A549 (cell line): ENCODE results near the gene TNP2. TPM values are rescaled to one million over a fixed set of nuclear protein-coding genes. Genes with fewer than 3 reads are reported as not detected.

ENCODE experiments used
- ATAC-seq, 2 experiments: fragments of 200-7000 bp in 1 of 2; fragments of >200 bp in 1 of 2; cut with Nextera tagmentation in 1 of 2; cut with Tn5 transposase in 1 of 2; 3 replicates each; pipeline versions ENCODE4 v1.8.0 to v1.9.1; 2018 to 2020; ENCODE audit warnings: mild to moderate bottlenecking in 1 of 2, moderate library complexity in 1 of 2
- CTCF ChIA-PET: fragments of 300-600 bp; sonication (Branson Sonifier 250); formaldehyde crosslinking; extraction: SDS; loops from one replicate; lab custom pipeline; 2021; ENCODE audit warnings: antibody characterized with exemption, inconsistent platforms; lab: Yijun Ruan, JAX
- POLR2A ChIA-PET: fragments of 350-600 bp; formaldehyde crosslinking; extraction: SDS; loops from one replicate; lab custom pipeline; 2021; ENCODE audit warnings: antibody characterized with exemption, inconsistent platforms; lab: Yijun Ruan, JAX
- DNase-seq, 2 experiments: peaks; one replicate each; pipeline versions ENCODE4 v3.0.0 to v3.0.0-alpha.2; 2011 to 2016; ENCODE audit warnings: low read depth in 1 of 2, low spot score in 1 of 2
- FAIRE-seq: peaks from 2 replicates; lab custom pipeline; 2011; peaks lifted over from hg19 to GRCh38; lab: Jason Lieb, UNC
- H3K27ac ChIP-seq, 2 experiments: fragments of >200 bp; sonication (Bioruptor Twin); formaldehyde crosslinking; 3 replicates each; pipeline ENCODE4 v1.5.1; 2016 to 2017
- H3K4me1 ChIP-seq: fragments of >200 bp; sonication (Bioruptor Twin); formaldehyde crosslinking; 3 replicates; pipeline ENCODE4 v1.6.1; 2016
- H3K4me2 ChIP-seq: fragments of >200 bp; sonication (Bioruptor Twin); formaldehyde crosslinking; 3 replicates; pipeline ENCODE4 v1.6.1; 2016
- H3K4me3 ChIP-seq: fragments of >200 bp; sonication (Bioruptor Twin); formaldehyde crosslinking; 3 replicates; pipeline ENCODE4 v1.5.1; 2016
- H3K9me3 ChIP-seq: fragments of >200 bp; sonication (Bioruptor Twin); formaldehyde crosslinking; 3 replicates; pipeline ENCODE4 v1.6.1; 2016
- BHLHE40 ChIP-seq: IDR thresholded peaks from 2 replicates; pipeline ENCODE4 v1.6.1; 2012; ENCODE audit warnings: low read depth, low read length, inconsistent platforms
- ESRRA ChIP-seq: fragments of 150-350 bp; IDR thresholded peaks from 2 replicates; pipeline ENCODE4 v1.6.1; 2014; ENCODE audit warnings: mild to moderate bottlenecking, low read length, borderline replicate concordance
- FOSB ChIP-seq: fragments of 250-450 bp; sonication (Bioruptor Pico); IDR thresholded peaks from 2 replicates; pipeline ENCODE4 v1.5.0; 2020; ENCODE audit warnings: mild to moderate bottlenecking, moderate library complexity
- FOSL2 ChIP-seq, 2 experiments: fragments of 450-650 bp in 1 of 2; fragments of >200 bp in 1 of 2; sonication (Bioruptor Twin) in 1 of 2; formaldehyde crosslinking; IDR thresholded peaks; 2 replicates each; pipeline versions ENCODE4 v1.5.0 to v1.6.1; 2016 to 2020; ENCODE audit warnings: mild to moderate bottlenecking in 1 of 2, moderate library complexity in 1 of 2
- HDAC2 ChIP-seq: fragments of 200-600 bp; sonication (generic); IDR thresholded peaks from 2 replicates; pipeline ENCODE4 v1.6.1; 2016
- HOXA7 ChIP-seq: fragments of 250-450 bp; sonication (Bioruptor Pico); IDR thresholded peaks from 2 replicates; pipeline ENCODE4 v1.5.0; 2020; ENCODE audit warnings: mild to moderate bottlenecking, moderate library complexity
- HOXB13 ChIP-seq: fragments of 250-450 bp; sonication (Bioruptor Pico); IDR thresholded peaks from 2 replicates; pipeline ENCODE4 v1.5.0; 2020; ENCODE audit warnings: low read depth, mild to moderate bottlenecking, moderate library complexity
- JUNB ChIP-seq: fragments of >200 bp; sonication (Bioruptor Twin); formaldehyde crosslinking; IDR thresholded peaks from 2 replicates; pipeline ENCODE4 v1.6.1; 2016
- KDM1A ChIP-seq: fragments of 200-600 bp; sonication (generic); IDR thresholded peaks from 2 replicates; pipeline ENCODE4 v1.6.1; 2016; ENCODE audit warnings: low read depth, mild to moderate bottlenecking
- NR3C1 ChIP-seq: fragments of >200 bp; sonication (Bioruptor Twin); formaldehyde crosslinking; IDR thresholded peaks from 3 replicates; pipeline ENCODE4 v1.6.1; 2017
- POLR2A ChIP-seq: IDR thresholded peaks from 2 replicates; pipeline ENCODE4 v1.6.1; 2012; ENCODE audit warnings: mild to moderate bottlenecking, low read length
- RAD21 ChIP-seq, 2 experiments: fragments of >200 bp in 1 of 2; sonication (Bioruptor Twin) in 1 of 2; formaldehyde crosslinking in 1 of 2; IDR thresholded peaks in 1 of 2; conservative IDR thresholded peaks in 1 of 2; 2 replicates in 1 of 2; 3 replicates in 1 of 2; pipeline ENCODE4 v1.6.1; 2012 to 2018; ENCODE audit warnings: inconsistent platforms in 1 of 2
- RNF2 ChIP-seq: fragments of 200-600 bp; sonication (generic); IDR thresholded peaks from 2 replicates; pipeline ENCODE4 v1.6.1; 2016; ENCODE audit warnings: low read depth, mild to moderate bottlenecking, antibody characterized with exemption, moderate library complexity, borderline replicate concordance
- ZFP36 ChIP-seq: fragments of 450-650 bp; IDR thresholded peaks from 2 replicates; pipeline ENCODE4 v1.6.1; 2014; ENCODE audit warnings: borderline replicate concordance; ENCODE audit not compliant: partially characterized antibody
- ZSCAN20 ChIP-seq: fragments of 250-450 bp; sonication (Bioruptor Pico); IDR thresholded peaks from 2 replicates; pipeline ENCODE4 v1.8.0; 2022; ENCODE audit warnings: mild to moderate bottlenecking, moderate library complexity
- WGBS: methylation state at CpG from one replicate; pipeline ENCODE4 v1.1.6; 2017; ENCODE audit errors: missing lambda C conversion rate; 5-methylcytosine and 5-hydroxymethylcytosine counted together
- polyA plus RNA-seq, 4 experiments: library from polyadenylated mRNA; depleted of rRNA in 3 of 4; stranded (reverse); fragments of >200 nt; fragmentation: RNase III in 1 of 4; extraction: RNeasy Plus Mini Kit Qiagen cat#74134 plus additional on column Dnase treatment in 1 of 4; gene quantifications; 2 replicates in 3 of 4; 3 replicates in 1 of 4; pipeline ENCODE4 v1.2.3, GENCODE V29; 2011 to 2017
- TF ChIP-seq, protein P1 (sequence below): fragments of 150-350 bp; IDR thresholded peaks from 2 replicates; pipeline ENCODE4 v1.6.1; 2014; ENCODE audit warnings: low read depth, mild to moderate bottlenecking, low read length
- TF ChIP-seq, protein P2 (sequence below): fragments of >200 bp; sonication (Bioruptor Twin); formaldehyde crosslinking; IDR thresholded peaks from 3 replicates; pipeline ENCODE4 v1.5.1; 2016
- TF ChIP-seq, protein P3 (sequence below): fragments of 250-450 bp; sonication (Bioruptor Pico); IDR thresholded peaks from 2 replicates; pipeline ENCODE4 v1.5.0; 2020; ENCODE audit warnings: low read depth, mild to moderate bottlenecking, moderate library complexity
- TF ChIP-seq, protein P4 (sequence below): IDR thresholded peaks from 2 replicates; pipeline ENCODE4 v1.6.1; 2012; ENCODE audit warnings: low read depth, borderline replicate concordance
- TF ChIP-seq, protein P5 (sequence below): IDR thresholded peaks from 2 replicates; pipeline ENCODE4 v1.6.1; 2012
- TF ChIP-seq, protein P6 (sequence below): fragments of 450-650 bp; IDR thresholded peaks from 2 replicates; pipeline ENCODE4 v1.6.1; 2014; ENCODE audit warnings: antibody characterized with exemption

The TNP2 gene
- polyA plus RNA-seq, 2 of the 4 experiments (the other 2 are of a cell fraction), result not detected

DNA sequence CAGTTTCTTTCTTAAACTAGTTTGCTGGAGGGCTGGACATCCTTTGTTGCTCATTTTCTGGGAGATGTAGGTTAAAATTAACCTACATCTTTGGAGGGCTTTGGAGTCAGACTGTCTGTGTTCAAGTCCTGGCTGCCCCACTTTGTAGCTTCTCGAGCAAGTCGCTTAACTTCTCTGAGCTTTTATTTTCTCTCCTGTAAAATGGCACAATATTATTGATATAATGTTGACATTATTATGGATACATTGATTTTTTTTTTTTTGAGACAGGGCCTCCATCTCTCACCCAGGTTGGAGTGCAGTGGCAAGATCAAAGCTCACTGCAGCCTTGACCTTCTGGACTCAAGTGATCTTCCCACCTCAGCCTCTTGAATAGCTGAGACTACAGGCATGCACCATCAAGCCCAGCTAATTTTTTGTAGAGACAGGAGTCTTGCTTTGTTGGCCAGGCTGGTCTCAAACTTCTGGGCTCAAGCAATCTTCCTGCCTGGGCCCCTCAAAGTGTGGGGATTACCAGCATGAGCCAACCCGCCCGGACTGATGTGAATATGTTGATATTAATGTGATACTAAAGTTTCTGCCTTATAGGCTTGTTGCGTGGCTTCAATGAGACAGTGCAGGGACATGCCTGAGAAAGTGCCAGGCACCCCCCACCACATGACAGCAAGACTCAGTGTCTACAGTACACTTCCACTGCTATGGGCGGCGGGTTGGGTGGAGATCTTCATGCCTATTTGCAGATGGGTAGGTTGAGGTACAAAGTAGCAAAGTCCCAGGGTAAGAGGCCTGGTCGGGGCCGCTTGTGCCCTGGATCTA is 44.6 kb upstream of the TNP2 start:
- Histone ChIP-seq H3K9me3 (no peaks in the 10 kb centered on the region), H3K4me1 (peaks cover 22% of the 10 kb centered on the region), H3K4me3 (no peak overlapping the region), H3K4me2 (no peak overlapping the region), H3K27ac (peak overlapping the region in 1 of 2 experiments; percentile 78; a peak in 1 of 6 replicates)
- DNase-seq (no peak), FAIRE-seq (no peak), ATAC-seq (no peak)
- TF ChIP-seq, protein P1, sequence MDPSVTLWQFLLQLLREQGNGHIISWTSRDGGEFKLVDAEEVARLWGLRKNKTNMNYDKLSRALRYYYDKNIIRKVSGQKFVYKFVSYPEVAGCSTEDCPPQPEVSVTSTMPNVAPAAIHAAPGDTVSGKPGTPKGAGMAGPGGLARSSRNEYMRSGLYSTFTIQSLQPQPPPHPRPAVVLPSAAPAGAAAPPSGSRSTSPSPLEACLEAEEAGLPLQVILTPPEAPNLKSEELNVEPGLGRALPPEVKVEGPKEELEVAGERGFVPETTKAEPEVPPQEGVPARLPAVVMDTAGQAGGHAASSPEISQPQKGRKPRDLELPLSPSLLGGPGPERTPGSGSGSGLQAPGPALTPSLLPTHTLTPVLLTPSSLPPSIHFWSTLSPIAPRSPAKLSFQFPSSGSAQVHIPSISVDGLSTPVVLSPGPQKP, result no peak
- TF ChIP-seq ESRRA (no peak), ZSCAN20 (no peak), BHLHE40 (no peak), POLR2A (no peak), HOXA7 (CRISPR knock-in tag) (no peak), HOXB13 (no peak), FOSL2 (IDR thresholded peaks at IDR 0.05) (no peak), FOSL2 (CRISPR knock-in tag; IDR thresholded peaks at IDR 0.05) (no peak), JUNB (no peak)
- TF ChIP-seq, protein P2, sequence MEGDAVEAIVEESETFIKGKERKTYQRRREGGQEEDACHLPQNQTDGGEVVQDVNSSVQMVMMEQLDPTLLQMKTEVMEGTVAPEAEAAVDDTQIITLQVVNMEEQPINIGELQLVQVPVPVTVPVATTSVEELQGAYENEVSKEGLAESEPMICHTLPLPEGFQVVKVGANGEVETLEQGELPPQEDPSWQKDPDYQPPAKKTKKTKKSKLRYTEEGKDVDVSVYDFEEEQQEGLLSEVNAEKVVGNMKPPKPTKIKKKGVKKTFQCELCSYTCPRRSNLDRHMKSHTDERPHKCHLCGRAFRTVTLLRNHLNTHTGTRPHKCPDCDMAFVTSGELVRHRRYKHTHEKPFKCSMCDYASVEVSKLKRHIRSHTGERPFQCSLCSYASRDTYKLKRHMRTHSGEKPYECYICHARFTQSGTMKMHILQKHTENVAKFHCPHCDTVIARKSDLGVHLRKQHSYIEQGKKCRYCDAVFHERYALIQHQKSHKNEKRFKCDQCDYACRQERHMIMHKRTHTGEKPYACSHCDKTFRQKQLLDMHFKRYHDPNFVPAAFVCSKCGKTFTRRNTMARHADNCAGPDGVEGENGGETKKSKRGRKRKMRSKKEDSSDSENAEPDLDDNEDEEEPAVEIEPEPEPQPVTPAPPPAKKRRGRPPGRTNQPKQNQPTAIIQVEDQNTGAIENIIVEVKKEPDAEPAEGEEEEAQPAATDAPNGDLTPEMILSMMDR, result no peak
- TF ChIP-seq, protein P3, sequence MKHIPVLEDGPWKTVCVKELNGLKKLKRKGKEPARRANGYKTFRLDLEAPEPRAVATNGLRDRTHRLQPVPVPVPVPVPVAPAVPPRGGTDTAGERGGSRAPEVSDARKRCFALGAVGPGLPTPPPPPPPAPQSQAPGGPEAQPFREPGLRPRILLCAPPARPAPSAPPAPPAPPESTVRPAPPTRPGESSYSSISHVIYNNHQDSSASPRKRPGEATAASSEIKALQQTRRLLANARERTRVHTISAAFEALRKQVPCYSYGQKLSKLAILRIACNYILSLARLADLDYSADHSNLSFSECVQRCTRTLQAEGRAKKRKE (CRISPR knock-in tag), result no peak
- ChIA-PET POLR2A (interaction anchor here (2.4 kb wide), 1 partner anchor 58 kb away, joined by 8 read pairs; the partner anchor contains the start of gene SOCS1), CTCF (interaction anchor here (0.6 kb wide), 1 partner anchor 21 kb away, joined by 3 read pairs; no protein-coding TSS in a partner anchor)
- WGBS, result 93% methylated on average over 8 of the region's 9 CpGs

DNA sequence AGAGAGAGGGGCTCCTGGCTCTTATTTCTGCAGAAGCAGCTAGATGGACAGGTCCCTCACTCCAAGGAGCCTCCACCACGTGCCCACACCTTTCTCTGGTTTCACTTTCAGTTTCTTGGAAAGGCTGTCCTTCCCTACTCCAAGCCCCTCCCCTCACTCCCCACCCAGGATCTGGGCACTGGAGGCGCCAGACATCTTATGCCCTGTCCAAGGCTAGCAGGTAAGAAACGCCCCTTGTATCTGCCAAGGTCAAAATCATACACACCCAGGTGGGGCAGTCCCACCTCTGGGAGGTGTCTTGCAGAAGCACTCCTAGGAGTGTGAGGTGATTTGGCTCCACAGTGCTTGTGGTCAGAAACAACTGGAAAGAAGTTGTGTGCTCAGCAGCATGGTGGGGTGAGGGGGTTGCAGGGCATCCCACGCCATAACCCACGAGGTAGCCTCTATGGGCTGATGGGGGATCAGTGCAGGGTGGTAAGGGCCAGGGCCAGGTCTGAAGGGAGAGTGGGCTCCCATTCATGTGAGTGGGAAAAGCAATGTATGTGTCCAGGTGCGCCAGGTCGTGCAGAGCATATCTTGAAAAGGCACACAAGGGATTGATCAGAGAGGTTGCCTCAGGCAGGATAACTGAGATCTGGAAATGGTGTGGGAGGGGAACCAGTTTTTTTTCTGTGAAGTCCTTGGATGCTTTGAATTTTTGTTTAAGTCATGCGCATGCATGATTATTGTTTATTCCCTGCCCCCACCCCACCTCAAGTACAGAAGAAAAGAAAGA is 43.8 kb upstream of the TNP2 start:
- Histone ChIP-seq H3K27ac (peak overlapping the region; percentile 52 to 78), H3K4me3 (no peak overlapping the region), H3K4me1 (peaks cover 22% of the 10 kb centered on the region), H3K4me2 (peak overlapping the region; percentile 69), H3K9me3 (no peaks in the 10 kb centered on the region)
- FAIRE-seq (no peak), DNase-seq (peak; percentile 31 to 45)
- CTCF ChIA-PET, result no interaction called here
- WGBS, result 67% methylated on average over 8 of the region's 8 CpGs
- TF ChIP-seq, protein P4, sequence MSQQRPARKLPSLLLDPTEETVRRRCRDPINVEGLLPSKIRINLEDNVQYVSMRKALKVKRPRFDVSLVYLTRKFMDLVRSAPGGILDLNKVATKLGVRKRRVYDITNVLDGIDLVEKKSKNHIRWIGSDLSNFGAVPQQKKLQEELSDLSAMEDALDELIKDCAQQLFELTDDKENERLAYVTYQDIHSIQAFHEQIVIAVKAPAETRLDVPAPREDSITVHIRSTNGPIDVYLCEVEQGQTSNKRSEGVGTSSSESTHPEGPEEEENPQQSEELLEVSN, result no peak
- TF ChIP-seq, protein P5, sequence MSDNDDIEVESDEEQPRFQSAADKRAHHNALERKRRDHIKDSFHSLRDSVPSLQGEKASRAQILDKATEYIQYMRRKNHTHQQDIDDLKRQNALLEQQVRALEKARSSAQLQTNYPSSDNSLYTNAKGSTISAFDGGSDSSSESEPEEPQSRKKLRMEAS, result peak; percentile 64
- TF ChIP-seq, all 56 proteins: peak for 1
- POLR2A ChIA-PET, result interaction anchor here (2.4 kb wide), 1 partner anchor 57 kb away, joined by 8 read pairs; the partner anchor contains the start of gene SOCS1
- peak in 1 of 2 experiments; percentile 67; a peak in 3 of 6 replicates for ATAC-seq

DNA sequence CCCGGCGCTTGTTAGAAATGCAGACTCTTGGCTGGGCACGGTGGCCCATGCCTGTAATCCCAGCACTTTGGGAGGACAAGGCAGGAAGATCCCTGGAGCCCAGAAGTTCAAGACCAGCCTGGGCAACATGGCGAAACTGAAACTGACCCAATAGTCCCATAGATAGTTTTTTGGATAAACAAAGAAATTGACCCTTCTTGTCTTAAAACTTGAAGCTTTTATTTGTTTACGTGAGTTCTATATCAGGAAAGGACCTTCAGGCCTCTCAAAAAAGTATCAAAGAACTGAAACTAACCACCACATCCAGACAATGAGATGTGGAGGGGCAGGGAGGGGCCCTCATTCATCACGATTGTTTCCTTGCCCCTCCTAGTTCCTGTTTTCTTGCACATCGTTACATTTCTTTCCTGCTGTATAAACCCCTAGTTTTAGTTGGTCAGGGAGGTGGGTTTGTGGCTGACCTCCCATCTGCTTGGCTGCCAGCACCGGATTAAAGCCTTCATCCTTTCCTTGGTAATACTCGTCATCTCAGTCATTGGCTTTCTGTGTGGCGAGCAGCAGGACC is 42.0 kb upstream of the TNP2 start:
- peaks cover 22% of the 10 kb centered on the region for H3K4me1 ChIP-seq
- H3K4me3 ChIP-seq, result no peak overlapping the region
- FAIRE-seq, result no peak
- 0 out of 6 replicates have a peak overlapping the region, but pooled peaks of 1 of the 2 experiments have one; percentile 28 for H3K27ac ChIP-seq
- no peak for ATAC-seq
- CTCF ChIA-PET, result interaction anchor here (0.6 to 1.0 kb wide), 3 partner anchors 17 to 348 kb away, joined by 3 read pairs; no protein-coding TSS in a partner anchor
- H3K4me2 ChIP-seq, result no peak overlapping the region
- 87% methylated on average over 10 of the region's 10 CpGs for WGBS
- H3K9me3 ChIP-seq, result no peaks in the 10 kb centered on the region
- POLR2A ChIA-PET, result no interaction called here
- DNase-seq, result no peak
- TF ChIP-seq FOSB (CRISPR knock-in tag), result no peak
- no peak for TF ChIP-seq HDAC2
- TF ChIP-seq KDM1A, result no peak
- no peak for TF ChIP-seq NR3C1
- TF ChIP-seq RNF2, result no peak
- no peak for TF ChIP-seq RAD21 (conservative IDR thresholded peaks at IDR 0.05 in 1 of 2, IDR thresholded peaks at IDR 0.05 in 1 of 2)
- no peak for TF ChIP-seq ZFP36
- TF ChIP-seq, protein P6, sequence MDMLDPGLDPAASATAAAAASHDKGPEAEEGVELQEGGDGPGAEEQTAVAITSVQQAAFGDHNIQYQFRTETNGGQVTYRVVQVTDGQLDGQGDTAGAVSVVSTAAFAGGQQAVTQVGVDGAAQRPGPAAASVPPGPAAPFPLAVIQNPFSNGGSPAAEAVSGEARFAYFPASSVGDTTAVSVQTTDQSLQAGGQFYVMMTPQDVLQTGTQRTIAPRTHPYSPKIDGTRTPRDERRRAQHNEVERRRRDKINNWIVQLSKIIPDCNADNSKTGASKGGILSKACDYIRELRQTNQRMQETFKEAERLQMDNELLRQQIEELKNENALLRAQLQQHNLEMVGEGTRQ, result no peak
- TF ChIP-seq, protein P2, result no peak
